Astrocyte of the hippocampus (primary cell): Measurements from ENCODE around the gene NCDN.

Experiments used
- DNase-seq: peaks from one replicate; pipeline ENCODE4 v3.0.0; 2011; ENCODE audit warnings: low read depth, low spot score

The NCDN gene

DNA sequence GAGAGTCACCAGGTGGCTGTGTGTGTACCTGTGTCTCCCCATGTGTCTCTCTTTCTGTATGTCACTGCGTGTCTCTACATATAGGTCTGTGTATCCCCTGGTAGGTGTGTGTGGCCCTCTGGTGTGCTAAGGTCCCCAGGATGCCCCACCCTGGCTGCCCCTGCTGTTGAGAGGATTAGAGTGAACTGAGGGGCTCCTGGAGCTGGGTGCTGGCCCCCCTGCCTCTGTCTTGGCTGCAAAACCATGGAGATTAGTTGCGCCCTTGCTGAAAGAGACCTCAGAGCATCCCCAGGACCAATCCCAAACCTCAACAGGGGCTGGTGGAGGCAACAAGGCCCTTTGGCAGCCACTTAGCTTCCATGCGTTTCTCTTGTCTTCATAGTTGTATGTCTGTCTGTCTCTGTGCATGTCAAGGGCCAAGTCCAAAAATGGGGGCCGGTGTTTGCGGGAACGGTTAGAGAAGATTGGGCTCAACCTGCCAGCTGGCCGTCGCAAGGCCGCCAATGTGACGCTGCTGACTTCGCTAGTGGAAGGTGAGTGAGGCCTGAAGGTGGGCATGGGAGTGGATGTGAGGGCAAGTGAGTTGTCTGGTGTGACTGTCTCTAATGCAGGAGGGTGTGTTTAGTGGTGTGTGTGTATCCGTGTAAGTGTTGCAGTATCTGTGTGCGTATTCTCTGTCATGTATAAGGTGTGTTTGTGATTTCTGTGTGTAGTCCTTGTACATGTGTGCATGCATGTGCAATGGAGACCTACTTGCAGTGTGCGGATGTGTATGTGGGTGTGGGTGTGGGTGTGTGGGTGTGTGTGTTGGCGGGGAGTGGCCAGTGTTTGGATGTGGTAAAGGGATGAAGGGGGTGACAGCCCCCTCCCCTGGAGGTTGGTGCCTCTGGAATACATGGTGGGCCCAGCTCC, 32.2 kb downstream of the NCDN start:
- DNase-seq: no peak

GRCh38 chr1:35590476-35591040, 33.0 kb downstream of the NCDN start:
- no peak for DNase-seq

- no peak for DNase-seq
Observed at GRCh38 chr1:35591211-35591610, 33.6 kb downstream of the NCDN start.

DNA sequence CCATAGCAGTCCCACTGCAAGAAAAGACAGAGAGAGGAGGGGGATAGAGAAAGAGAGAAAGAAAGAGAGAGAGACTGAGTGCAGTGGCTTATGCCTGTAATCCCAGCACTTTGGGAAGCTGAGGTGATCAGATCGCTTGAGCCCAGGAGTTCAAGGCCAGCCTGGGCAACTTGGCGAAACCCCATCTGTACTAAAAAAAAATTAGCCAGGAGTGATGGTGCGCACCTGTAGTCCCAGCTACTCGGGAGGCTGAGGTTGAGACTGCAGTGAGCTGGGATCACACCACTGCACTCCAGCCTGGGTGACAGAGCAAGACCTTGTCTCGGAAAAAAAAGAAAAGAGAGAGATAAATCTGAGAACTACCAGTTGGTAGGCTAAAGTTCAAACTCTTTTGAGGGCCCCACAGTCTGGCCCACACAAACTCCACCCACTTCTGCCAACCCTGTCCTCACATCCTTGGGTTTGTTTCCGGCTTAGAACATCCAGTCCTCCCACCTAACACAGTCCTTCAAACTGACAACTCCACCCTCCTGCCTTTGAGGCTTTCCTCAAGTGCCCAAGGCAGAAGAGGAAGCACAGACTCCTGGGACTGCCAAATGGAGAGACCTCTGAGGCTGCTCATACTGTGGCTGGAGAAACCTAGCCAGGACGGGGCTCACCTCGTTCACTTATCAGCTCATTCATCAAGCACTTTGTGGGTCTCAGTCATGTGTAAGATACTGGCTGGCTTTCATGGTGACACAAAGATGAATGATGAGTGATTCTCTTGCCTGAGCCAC, 35.6 kb downstream of the NCDN start:
- no peak for DNase-seq

DNA sequence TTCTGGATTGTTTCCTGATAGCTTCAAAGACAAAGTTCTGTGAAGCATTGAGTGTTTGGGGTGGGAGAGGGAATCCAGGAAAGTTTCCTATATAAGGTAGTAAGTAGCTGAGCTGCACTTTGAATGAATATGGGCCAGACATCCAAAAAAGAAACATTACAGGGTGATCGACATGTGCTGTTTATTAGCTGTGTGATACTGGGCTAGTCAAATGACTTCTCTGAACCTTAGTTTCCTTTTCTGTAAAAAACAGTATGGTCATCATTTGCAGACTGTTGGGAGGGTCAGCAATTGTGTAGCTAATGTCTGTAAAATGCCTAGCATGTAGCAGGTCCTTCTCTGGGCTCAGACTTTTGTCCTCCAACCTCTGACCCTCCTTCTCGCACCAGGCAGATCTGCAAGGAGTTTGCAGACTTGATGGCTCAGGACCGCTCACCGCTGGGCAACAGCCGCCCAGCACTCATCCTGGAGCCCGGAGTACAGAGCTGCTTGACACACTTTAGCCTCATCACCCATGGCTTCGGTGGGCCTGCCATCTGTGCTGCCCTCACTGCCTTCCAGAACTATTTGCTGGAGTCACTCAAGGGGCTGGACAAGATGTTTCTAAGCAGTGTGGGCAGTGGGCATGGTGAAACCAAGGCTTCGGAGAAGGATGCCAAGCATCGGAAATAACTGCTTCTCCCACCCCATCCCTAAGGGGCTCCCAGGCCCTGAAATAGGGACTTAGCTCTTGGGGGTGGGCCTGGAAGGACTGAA, 36.6 kb downstream of the NCDN start:
- no peak for DNase-seq

DNA sequence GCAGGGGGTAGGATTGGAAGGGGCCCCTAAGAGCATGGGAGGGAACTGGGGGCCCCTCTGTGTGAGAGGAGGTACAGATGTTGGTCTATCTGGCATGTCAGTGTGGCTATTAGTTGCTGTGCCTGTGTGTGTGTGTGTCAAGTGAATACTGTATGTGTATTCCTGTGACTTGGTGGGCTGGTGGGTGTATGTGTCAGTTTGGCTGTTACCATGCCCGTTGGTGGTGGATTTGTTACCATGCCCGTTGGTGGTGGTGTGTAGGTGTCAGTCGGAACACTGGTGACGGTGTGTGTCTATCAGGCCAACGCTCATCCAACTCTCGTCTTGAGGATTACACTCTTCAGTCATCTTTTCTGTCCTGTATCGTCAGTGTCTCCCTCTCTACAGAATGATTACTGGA, 38.1 kb downstream of the NCDN start:
- no peak for DNase-seq

- no peak for DNase-seq
Observed at GRCh38 chr1:35597870-35598269, 40.3 kb downstream of the NCDN start.

GRCh38 chr1:35598895-35599294, 41.3 kb downstream of the NCDN start:
- DNase-seq: no peak

GRCh38 chr1:35599411-35599810, 41.8 kb downstream of the NCDN start:
- DNase-seq: no peak

DNA sequence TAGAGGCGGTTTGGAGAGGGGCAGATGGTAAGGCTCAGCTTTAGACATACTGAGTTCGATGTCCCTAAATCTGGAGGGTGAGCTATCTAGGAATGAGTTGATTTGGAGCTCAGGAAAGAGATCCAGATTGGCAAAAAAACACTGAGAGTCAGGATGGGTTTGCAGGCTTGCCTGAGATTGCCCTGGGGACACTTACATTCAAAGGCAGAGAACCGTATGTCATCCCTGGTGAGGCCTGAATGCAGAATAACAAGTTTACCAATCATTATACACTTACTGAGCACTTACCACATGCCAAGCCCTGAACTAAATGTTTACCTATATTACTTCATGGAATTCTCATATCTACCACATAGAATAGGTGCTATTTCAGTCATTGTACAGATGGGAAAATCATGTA, 43.0 kb downstream of the NCDN start:
- DNase-seq: no peak

GRCh38 chr1:35603468-35603867, 45.9 kb downstream of the NCDN start:
- no peak for DNase-seq

GRCh38 chr1:35603941-35604340, 46.3 kb downstream of the NCDN start:
- no peak for DNase-seq

DNA sequence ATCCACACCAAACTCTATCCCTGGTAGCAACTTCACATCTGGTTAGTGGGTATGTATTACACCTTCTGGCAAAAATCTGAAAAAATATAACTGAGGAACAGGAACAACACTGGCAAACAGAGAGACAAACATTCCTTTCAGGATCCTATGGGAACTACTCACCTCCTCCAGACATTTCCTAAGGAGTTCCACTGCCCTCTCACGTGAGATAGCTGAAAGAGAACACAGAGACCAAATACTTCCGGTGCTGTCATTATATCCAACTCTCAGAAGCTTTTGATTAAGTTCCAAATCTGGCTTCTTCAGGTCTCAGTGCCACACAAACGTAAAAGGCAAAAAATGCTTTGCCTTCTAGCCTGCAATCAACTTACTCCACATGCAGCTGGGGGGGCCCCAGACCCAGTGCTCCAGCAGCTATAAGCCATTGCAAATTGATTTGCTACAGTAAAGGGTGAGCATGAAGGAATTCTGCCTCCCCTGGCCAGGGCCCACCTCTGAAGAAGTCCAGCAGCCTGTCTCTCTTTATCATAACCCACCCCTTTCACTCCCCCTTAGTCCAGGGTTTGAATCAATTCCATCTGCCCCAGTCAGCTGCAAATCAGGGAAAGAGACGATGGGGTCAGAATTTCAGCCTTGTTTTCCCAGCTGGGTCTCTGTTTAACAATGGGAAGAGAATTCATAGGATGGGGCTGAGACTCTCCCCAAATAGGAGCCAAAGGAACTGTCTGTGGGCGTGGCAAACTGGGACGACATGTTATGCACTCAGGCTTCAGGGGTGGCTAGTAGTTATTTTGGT, 47.7 kb downstream of the NCDN start:
- DNase-seq: peak; percentile 33

DNA sequence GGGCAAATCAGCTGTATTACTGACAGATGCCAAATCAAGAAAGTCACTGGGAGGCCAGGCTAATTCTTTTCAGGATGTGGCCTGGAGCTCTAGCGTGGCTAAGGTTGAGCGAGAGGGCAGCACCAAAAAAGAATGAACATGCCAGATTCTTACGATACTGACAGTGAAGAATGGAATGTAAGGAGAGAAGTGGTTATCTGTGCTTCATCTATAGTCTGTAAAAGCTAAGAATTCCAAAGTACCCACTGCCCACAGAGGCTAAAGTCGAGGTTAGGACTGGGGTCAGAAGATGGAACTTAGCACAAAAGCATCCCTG, 48.2 kb downstream of the NCDN start:
- DNase-seq: peak; percentile 72

DNA sequence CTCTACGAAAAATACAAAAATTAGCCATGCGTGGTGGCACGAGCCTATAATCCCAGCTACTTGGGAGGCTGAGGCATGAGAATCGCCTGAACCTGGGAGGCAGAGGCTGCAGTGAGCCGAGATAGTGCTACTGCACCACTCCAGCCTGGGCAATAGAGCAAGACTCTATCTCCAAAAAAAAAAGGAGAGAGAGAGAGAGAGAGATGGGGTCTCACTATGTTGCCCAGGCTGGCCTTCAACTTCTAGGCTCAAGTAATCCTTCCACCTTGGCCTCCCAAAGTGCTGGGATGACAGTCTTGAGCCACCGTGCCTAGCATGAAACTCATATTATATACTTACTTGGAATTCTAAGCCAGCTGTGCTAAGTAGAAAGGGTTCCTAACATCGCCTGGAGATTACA, 54.1 kb downstream of the NCDN start:
- no peak for DNase-seq

DNA sequence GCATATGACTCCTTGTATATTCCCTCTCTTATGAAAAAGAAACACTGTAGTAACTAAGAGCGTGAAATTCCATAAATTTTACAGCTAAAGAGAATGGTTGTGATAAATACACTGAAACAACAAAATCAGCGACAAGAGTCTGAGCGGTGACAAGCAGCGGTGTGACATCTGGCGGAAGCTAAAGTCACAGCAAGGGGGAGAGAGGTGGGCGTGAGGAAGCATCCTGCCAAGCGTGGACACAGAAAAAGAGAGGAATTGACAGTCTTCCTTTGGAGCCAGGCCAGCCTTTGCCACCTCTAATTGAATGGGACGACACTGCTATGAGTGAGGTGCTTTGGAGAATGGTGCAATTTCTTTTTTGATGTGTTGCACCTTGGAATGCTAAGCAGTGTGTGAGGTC, 57.8 kb downstream of the NCDN start:
- no peak for DNase-seq
